SH-SY5Y (cell line): ENCODE results near the gene MECP2.

Source experiments
- GATA2 ChIP-seq: IDR thresholded peaks from 2 replicates; pipeline ENCODE4 v1.6.1; 2011; ENCODE audit warnings: mild to moderate bottlenecking, low read depth, low read length
- GATA3 ChIP-seq: IDR thresholded peaks from 2 replicates; pipeline ENCODE4 v1.6.1; 2011; ENCODE audit warnings: low read depth, mild to moderate bottlenecking, low read length, moderate library complexity

DNA sequence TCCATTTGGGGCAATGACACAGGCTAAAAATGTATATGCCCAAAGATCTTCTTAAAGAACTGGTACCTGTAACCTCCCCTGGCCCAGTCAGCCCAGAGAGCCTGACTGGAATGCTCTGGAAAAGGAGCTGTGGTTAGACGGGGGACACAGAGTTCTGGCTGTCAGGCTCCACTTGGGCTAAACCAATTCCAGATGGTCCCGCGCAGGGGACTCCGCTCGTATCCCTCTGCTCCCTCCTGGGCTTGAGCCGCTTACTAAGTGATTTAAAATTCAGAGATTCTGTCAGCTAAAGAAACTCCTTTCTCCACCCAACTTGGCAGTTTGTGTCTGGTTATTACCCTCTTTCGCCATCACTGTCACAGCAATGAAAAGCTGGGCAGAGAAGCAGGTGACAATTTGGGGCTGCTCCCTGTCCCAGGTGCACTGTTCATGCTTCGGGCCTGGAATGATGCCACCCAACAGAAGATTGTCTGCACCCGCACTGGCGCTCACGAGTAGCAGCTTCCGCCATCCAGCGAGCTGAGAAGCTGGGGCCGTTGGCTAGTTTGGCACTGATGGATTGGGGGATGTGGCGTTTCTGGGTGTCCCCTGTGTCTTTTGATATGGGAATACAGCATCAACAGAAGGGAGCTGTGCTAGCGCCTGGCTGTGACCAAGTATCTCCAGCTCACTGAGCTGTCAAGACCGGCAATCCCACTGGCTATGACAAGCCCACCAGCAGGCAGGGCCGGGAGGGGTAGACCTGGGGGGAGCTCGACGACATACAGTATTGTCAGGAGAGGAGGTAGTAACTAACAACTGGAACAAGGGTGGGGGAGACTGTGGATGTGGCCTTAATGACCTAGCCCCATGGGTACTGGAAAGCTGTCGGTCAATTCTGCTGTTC, 71.1 kb downstream of the MECP2 start:
- no peak for TF ChIP-seq GATA2
- no peak for TF ChIP-seq GATA3
